IPS-NIHi7 (cell line): ENCODE measurements around the gene TEX22.
"Not testable (repeated sequence)": the region's sequence is repeated elsewhere in the genome, so short reads cannot be mapped to it uniquely, and the experiment has no call there.

Experiments used
- DNase-seq: peaks from one replicate; pipeline ENCODE4 v3.0.0; 2012; ENCODE audit warnings: mixed read lengths; ENCODE audit errors: extremely low spot score

The TEX22 gene, protein sequence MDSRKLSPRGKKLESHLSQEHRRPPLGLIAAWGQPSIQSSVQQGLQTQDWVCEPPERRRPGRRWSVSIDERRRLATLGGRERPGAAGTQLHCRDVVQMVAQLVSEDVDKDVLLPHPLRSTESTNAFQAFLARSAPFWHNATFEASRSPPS

DNA sequence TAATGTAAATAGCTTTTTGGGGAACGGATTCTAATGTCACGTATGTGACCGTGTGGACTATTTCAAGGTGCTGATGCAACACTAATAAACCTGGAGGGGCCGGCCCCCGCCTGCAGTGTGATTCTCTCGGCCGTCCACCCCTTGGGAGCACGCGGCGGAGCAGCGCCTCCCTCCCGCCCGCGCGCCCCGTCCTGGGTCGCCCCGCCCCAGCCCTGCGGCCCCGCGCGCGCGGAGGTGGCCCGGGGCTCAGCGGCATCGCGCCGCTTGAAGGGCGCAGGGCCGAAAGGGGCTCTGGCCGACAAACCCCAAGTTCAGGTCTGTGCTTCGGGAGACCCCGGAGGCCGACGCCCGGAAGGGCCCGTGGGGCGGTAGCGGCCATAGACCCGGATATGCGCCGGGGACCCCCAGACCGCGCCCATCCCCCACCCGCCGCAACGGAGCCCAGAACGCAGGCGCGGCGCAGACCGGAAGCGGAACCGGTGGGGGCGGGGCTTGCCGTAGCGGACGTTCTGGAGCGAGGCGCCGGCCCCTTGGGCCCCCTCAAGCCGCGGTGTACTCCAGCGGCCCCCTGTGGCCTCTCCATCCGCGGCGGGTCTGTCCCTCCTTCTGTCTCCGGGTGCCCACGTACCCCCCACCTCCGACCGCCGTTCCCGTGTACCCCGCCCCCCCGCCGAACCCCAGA lies at the start of gene TEX22:
TSS of gene TEX22 (plus strand) at position 495 of the 682 bp plus-strand sequence. CDS start 803 bp downstream, outside the sequence.
- peak; percentile 94 for DNase-seq

DNA sequence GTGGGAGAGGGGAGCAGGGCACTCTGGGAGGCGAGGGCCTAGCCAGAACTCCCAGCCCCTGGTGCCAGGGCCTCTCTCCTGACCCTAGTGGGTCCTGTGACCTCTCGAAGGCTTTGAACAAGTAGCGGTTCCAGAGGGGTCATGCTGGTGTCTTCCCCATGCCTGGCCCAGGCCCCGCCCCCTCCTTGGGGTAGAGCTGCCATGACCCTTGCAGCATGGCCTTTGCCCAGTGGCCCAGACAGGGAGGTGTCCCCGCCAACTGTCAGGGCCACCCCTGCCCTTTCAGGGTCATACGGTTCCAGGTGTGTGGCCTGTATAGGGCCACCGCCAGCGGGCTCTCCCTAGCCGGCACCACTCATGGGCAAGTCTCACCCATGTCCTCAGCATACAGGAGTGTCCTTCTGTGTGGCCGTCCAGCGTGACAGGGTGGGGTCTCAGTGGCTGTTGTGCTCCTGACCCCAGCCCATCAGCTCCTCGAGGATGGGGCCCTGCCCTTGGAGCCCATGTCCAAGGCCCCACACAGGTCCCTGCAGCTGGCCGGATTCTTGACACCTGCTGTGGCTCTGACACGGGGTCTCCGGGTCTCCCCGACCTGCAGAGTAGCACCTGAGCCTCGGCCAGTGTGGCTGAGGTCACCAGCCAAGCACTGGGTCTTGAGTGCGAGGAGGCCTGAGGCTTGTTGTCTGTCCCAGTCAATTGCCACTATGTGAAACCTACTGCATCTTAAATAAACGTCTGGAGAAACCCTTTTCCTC lies 49.2 kb upstream of the TEX22 start:
- DNase-seq, result no peak

DNA sequence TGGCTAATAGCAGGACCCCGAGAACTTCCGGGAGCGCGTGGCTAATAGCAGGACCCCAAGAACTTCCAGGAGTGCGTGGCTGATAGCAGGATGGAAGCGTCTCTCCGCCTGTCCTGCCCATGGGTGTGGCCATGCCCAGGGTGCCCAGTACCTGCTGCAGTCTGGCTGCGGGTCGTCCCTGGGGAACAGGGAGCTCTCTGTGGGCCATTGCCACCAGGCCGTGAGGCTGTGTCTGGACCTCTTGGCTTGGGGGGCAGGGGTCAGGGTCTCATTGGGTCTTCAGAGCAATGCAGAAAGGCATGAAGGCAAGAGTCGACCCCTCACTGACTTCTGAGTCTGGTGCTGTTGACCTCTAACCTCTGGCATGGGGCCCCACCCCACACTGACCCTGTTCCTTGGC lies 48.3 kb upstream of the TEX22 start:
- no peak for DNase-seq

DNA sequence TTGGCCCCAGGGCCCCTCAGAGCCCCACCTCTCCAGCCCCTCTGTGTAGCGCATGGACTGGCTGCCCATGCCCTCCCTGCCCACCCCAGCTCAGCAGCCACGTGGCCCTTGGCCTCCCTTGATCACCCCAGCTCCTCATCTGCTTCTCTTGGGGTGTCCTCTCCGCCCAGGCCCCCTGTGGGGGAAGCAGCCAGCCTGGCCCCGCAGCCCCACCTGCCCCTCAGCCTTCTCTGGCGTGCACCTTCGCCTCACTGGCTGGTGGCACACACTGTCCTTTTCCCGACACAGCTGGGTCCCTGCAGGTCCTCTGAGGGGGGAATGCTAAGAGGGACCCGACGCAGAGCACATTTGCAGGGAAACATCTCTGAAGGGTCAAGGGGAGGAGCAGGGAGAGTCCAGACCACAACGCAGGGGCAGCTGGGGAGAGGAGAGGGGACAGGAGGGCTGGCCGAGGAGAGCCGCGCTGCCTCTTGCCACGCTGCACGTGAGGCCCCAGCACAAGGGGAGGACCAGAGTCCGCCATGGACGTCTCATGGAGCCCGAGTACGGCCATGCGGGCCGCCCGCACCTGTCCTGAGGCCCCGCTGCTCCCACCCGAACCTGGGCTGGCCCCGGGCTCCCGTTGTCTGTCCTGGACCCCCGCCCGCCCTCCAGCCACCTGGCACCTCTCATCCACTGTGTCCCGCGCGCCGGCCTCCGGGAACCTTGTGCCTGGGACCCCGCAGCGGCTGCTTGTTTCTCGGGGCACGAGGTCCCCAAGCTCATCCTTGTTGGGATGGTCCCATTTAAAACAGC lies 47.7 kb upstream of the TEX22 start:
- DNase-seq, result no peak

DNA sequence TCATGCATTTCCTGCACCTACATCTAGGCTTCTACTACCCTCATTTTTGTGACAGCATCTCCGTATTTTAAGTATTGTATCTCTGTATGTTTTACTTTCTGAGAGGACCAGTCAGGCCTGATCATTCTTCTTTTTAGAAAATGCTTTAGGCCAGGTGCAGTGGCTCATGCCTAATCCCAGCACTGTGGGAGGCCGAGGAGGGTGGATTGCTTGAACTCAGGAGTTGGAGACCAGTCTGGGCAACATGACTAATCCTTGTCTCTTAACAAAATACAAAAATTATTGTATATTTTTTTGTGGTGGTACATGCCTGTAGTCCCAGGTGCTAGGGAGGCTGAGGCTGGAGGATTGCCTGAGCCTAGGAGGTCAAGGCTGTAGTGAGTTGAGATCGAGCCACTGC lies 46.9 kb upstream of the TEX22 start:
- DNase-seq, result no peak

DNA sequence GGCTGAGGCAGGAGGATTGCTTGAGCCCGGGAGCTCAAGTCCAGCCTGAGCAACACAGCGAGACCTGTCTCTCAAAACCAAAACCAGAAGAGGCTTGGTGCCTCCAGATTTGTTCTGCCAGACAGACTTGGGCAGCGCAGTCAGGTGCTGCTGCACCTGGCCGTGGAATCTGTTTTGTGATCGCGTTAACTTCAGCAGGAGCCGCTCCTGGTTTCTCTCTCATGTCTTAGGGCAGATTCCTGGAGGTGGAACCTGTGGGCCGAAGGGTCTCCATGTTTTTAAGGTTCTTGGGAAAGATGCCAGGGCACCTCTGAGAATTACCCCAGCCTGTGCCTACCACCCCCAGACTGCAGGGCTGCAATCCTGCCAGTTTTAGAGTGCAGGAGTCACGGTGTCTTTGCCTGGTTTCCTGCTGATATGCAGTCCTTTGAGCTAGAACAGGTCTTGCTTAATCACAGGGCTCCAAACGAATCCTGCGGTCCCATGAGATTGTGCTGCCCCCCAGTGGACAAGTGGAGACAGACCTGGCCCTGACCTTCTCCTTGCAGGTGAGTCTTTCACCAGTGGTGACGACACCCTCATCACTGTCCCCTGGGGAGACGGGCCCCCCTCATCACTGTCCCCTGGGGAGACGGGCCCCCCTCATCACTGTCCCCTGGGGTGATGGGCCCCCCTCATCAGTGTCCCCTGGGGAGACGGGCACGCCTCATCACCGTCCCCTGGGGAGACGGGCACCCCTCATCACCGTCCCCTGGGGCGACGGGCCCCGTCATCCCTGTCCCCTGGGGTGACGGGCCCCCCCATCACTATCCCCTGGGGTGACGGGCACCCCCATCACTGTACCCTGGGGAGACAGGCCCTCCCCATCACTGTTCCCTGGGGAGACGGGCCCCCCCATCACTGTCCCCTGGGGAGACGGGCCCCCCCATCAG lies 46.2 kb upstream of the TEX22 start:
- peak; percentile 95 for DNase-seq

DNA sequence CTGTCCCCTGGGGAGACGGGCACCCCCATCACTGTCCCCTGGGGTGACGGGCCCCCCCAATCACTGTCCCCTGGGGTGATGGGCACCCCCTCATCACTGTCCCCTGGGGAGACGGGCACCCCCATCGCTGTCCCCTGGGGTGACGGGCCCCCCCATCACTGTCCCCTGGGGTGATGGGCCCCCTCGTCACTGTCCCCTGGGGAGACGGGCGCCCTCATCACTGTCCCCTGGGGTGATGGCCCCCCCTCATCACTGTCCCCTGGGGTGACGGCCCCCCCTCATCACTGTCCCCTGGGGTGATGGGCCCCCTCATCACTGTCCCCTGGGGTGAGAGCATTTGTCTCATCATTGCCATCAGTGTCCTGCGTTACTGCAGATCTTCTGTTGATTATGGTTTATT lies 45.2 kb upstream of the TEX22 start:
- no peak for DNase-seq

DNA sequence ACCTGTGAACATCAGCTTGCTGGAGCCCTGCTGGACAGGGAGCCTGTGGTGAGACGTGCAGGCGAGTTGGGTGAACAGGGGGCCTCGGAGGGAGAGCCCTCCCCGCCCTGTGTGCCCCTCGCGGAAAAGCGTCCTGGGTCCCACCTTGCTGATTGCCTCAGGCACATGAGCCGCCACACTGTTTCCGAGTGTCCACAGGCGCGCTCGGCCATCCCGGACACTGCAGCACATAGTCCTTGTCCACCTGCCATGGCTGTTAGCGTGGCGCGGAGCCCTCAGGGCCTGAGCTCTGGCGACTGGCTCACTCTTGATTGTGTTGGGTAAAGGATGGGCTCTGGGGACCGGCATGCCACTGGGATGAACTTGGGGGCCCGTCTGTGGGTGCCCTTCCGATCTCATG lies 43.8 kb upstream of the TEX22 start:
- DNase-seq, result no peak

DNA sequence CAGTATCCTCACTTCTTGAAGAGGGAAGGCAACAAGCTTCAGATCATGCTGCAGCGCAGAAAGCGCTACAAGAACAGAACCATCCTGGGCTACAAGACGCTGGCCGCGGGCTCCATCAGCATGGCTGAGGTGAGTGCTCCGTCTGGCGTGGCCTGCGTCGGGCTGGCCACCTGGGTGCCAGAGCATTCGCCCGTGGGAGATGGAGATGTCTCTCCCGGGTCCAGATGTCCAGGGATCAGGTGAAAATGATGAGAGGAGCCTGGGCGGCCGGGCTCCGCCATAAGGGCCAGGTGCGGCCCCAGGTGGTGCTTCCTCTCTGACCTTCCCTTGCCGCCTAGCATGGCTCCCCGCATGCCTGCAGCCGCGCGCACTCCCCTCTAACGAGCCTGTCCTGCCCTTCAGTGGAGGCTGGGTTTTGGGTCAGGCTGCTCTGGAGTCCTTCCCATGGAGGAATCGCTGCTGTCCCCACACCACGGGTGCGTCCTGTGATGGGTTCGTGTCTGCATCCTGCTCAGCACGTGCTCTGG lies 43.2 kb upstream of the TEX22 start:
- no peak for DNase-seq

DNA sequence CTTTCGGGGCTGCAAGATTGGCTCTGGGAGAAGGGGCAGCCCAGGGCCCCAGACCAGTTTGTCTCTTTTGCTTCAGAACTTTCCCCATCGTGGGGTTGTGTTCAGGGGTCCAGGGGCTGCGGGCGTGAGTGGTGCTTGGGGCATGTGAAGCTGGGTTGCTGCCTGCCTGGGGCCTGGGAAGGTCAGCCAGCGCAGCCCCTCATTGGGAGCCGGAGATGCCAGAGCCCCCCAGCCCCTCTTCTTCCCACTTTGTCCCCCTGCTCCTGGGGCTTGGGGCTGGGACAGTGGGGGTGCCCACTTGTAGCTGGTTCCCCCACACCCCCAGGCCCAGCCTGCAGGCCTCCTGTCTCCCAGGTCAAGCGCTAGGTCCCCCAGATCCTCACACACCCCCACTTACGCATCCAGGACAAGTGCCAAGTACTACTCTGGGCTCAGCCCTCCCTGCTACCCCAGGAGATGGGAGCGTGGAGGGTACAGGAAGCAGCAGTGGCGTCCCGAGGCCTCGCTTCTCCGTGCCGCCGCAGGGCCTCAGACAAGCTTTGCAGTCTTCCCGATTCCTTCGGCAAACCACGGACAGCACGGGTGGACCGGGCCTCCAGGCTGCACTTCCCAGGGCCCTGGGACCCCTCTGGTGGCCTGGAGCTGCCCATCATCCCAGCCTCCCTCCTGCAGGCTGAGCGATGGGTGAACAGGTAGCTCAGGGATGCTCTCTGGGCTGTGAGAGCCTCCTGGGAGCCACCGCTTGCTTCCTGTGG lies 42.3 kb upstream of the TEX22 start:
- DNase-seq, result no peak

DNA sequence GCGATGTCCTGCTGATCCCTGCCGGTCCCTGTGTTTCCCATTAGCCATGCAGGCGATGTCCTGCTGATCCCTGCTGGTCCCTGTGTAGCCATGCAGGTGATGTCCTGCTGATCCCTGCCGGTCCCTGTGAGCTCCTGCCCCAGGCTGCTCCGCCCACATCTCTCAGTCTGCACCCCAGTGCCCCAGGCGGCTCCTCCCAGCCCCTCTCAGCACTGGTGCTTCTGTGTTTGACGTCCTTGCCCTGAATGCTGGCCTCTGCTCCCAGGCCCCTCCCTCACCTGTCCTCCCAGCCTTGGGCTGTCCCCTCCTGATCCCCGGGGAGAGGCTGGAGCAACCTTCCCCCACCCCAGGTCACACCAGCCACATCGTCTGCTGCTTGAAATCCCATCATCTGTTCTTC lies 41.4 kb upstream of the TEX22 start:
- no peak for DNase-seq

DNA sequence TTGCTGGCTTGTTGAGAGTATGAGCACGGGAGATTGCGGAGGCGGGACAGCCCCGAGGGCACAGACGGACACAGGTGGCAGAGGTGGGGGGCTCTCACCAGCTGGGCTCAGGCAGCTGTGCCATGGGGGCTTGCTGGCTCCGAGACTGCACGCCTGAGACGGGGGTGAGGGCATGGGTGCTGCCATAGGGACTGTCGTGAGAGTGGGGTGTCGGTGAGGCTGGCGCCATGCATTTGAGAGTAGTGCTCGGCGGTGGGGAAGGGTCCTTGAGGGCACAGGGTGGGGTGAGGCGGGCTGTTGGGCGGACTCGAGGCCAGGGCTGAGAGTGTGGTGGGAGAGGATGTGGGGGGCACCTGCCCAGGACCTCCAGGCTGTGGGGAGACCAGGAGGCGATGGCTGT lies 40.7 kb upstream of the TEX22 start:
- no peak for DNase-seq

DNA sequence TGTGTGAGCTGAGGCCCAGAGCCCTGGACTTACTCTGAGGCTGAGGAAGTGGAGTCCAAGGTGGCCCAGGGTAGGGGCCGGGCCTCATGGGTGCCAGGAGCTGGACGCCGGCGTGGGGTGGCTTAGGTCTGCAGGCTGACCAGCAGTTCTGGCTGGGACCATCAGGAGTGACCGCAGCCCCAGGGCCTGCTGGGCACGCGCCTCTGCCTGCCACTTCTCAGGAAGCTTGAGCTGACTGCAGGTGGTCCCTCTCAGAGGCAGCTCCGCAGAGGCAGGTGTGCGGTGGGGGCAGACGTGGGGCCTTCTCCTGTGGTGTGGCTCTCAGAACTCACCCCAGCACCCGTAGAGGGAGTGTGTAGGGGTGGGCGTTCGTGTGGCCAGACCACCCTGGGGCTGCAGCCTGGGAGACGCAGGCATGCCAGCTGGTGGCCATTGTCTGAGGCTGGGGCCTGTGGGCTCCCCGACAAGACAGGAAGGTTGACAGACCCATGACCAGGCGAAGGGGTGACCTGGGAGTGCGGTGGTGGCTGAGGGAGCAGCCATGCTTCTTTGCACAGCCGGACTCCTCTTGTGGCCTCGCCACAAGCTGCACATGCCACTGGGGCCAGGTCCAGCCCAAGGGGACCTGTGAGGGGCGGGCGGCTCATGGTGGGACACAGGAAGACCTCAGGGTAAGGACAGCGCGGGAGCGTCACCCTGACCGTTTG lies 40.0 kb upstream of the TEX22 start:
- DNase-seq, result no peak

DNA sequence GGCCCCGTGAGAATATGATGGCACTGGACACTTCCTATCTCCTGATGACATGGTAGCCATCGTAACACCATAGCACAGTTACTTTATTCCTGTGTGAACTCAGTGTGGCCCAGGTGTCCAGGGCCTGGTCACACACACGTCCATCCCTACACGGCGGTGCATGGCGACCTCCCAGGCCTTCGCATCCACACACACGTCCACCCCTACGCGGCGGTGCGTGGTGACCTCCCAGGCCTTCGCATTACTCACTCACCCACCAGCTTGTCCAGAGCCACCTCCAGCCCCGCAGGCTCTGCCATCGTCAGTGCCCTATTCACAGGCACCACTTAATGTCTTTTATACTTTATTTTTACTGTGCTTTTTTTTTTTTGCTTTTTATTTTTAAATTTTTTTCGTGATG lies 39.4 kb upstream of the TEX22 start:
- no peak for DNase-seq

DNA sequence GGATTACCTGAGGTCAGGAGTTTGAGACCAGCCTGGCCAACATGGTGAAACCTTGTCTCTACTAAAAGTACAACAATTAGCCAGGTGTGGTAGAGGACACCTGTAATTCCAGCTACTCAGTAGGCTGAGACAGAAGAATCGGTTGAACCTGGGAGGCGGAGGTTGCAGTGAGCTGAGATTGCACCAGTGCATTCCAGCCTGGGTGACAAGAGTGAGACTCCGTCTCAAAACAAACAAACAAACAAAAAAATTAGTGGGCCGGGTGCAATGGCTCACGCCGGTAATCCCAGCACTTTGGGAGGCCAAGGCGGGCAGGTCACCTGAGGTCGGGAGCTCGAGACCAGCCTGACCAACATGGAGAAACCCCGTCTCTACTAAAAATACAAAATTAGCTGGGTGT lies 36.9 kb upstream of the TEX22 start:
- not testable (repeated sequence) for DNase-seq

DNA sequence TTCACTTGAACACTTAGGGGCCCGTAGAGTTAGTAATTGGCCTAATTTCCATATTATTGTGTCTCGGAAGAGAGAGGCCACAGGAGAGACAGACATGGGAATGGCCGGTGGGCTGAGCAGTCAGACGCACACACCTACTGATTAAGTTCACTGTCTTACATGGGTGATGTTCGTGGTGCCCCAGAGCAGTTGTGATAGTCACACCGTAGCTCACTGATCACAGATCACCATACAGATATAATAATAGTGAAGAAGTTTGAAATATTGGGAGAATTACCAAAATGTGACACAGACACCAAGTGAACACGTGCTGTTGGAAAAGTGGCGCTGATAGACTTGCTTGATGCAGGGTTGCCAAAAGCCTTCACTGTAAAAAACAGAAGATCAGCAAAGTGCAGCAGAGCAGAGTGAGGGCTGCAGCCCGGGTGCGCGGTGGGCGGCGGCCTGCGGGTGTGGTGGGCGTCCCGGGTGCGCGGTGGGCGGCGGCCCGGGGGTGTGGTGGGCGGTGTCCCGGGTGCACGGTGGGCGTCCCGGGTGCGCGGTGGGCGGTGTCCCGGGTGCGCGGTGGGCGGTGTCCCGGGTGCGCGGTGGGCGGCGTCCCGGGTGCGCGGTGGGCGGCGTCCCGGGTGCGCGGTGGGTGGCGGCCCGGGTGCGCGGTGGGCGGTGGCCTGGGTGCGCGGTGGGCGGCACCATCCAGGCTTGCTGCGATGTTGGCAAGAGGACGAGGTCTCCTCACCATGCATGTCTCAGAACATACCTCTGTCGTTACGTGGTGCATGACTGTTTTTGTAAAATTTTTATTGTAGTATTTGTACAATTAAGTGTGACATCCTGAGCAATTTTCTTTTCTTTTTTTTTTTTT lies 34.3 kb upstream of the TEX22 start:
- no peak for DNase-seq

DNA sequence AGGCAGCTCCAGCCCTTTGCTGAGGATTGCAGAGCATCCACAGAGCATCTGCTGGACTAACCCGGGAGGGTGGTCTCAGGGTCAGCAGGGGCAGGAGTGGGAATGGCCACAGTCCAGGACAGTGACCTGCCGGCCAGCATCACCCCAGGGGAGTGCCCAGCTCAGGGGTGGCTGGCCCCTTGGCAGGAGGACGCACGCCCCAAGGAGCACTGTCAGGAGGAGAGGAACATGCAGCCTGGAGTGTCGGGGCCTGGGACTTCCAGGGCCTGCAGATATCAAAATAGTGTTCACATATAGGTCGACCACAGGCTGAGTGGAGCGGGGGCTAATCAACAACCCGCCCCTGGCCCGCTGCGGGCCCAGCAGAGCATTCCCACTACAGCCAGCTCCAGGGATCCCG lies 33.2 kb upstream of the TEX22 start:
- no peak for DNase-seq

DNA sequence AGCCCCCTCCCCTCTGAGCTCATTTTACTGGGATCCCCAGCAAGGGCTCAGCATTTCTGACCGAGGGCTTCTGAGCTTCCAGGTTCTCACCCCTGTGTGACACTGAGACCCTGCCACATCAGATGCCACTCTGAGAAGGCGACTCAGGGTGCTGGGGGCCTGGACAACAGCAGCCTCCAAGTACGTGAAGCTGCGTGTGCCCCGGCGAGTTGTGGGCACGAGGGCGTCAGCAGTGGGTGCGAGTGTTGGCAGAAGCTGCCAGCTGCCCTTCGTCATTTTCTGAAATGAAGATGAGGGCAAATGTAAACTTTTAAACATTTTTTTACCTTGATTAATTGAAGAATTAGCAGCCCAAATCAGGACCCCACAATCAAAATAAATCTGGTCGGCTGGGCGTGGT lies 32.7 kb upstream of the TEX22 start:
- no peak for DNase-seq
